Stimulated activated CD4-positive, alpha-beta T cell treated with anti-CD3 and anti-CD28 coated beads, Interleukin-2, amount 100 ng/mL, for 48 hours (primary cell): ENCODE results near the gene PHC3.
A peak's percentile ranks its signal among the peaks of the same experiment; 100 is the strongest.

Experiments
- DNase-seq, 2 donors: peaks; one replicate each; pipeline ENCODE4 v3.0.0-alpha.2; 2020

Gene PHC3

GRCh38 chr3:170076715-170077238 lies 104.8 kb downstream of the PHC3 start:
- no peak for DNase-seq

GRCh38 chr3:170075441-170076091 lies 106.0 kb downstream of the PHC3 start:
- no peak for DNase-seq

GRCh38 chr3:170064108-170064507 lies 117.4 kb downstream of the PHC3 start:
- no peak for DNase-seq

- DNase-seq = no peak
These were observed 117.8 kb downstream of the PHC3 start for GRCh38 chr3:170063691-170064090.

- DNase-seq = no peak
These were observed 118.8 kb downstream of the PHC3 start for GRCh38 chr3:170062769-170063168.

- no peak for DNase-seq
These were observed 119.5 kb downstream of the PHC3 start for GRCh38 chr3:170062068-170062467.

- DNase-seq = no peak
These were observed 122.1 kb downstream of the PHC3 start for GRCh38 chr3:170059447-170059846.

- no peak for DNase-seq
These were observed 123.4 kb downstream of the PHC3 start for GRCh38 chr3:170058127-170058526.

GRCh38 chr3:170057550-170057949 lies 124.0 kb downstream of the PHC3 start:
- no peak for DNase-seq

- DNase-seq = no peak
These were observed 124.7 kb downstream of the PHC3 start for GRCh38 chr3:170056710-170057454.

- peak in 1 of 2 donors; percentile 27 for DNase-seq
These were observed 126.3 kb downstream of the PHC3 start for GRCh38 chr3:170055209-170055608.

- DNase-seq = no peak
These were observed 127.3 kb downstream of the PHC3 start for GRCh38 chr3:170054204-170054603.

GRCh38 chr3:170052398-170052797 lies 129.1 kb downstream of the PHC3 start:
- DNase-seq = no peak

- DNase-seq = no peak
These were observed 130.8 kb downstream of the PHC3 start for GRCh38 chr3:170050753-170051152.

GRCh38 chr3:170049146-170050000 lies 132.2 kb downstream of the PHC3 start:
- no peak for DNase-seq

GRCh38 chr3:170047133-170047404 lies 134.5 kb downstream of the PHC3 start:
- DNase-seq = no peak

- DNase-seq = no peak
These were observed 135.0 kb downstream of the PHC3 start for GRCh38 chr3:170046269-170047132.

GRCh38 chr3:170044795-170045244 lies 136.7 kb downstream of the PHC3 start:
- no peak for DNase-seq

GRCh38 chr3:170044271-170044670 lies 137.3 kb downstream of the PHC3 start:
- no peak for DNase-seq

GRCh38 chr3:170043506-170043905 lies 138.0 kb downstream of the PHC3 start:
- no peak for DNase-seq

- no peak for DNase-seq
These were observed 141.1 kb downstream of the PHC3 start for GRCh38 chr3:170040418-170040817.

- no peak for DNase-seq
These were observed 143.0 kb downstream of the PHC3 start for GRCh38 chr3:170038434-170039110.
